Measurements from ENCODE around the gene UBE2O.

UBE2O gene

GRCh38 chr17:76435751-76436150 is 17.2 kb downstream of the UBE2O start:
- no peak overlapping the region for H3K27ac ChIP-seq (ENCODE audit: extremely low read depth, low read depth, low read length)
- CTCF ChIA-PET, result interaction anchor here (0.6 to 2.6 kb wide), 9 partner anchors 13 to 262 kb away, joined by 3 to 15 read pairs (median 4); no protein-coding TSS in a partner anchor
- no peak for TF ChIP-seq ZBTB48 (tag by site-specific recombination; IDR thresholded peaks at IDR 0.05)
- TF ChIP-seq ZNF350 (tag by site-specific recombination; IDR thresholded peaks at IDR 0.05), result no peak
- TF ChIP-seq REST (tag by site-specific recombination; IDR thresholded peaks at IDR 0.05), result no peak
- no peak for TF ChIP-seq ZNF660 (tag by site-specific recombination; IDR thresholded peaks at IDR 0.05)
- no peak for TF ChIP-seq FEZF1 (tag by site-specific recombination; IDR thresholded peaks at IDR 0.05)
- no peak for TF ChIP-seq ZNF341 (tag by site-specific recombination; IDR thresholded peaks at IDR 0.05; ENCODE audit: low read depth)
- TF ChIP-seq ZNF670 (tag by site-specific recombination; IDR thresholded peaks at IDR 0.05; ENCODE audit: low read depth), result no peak
- TF ChIP-seq, protein P1, sequence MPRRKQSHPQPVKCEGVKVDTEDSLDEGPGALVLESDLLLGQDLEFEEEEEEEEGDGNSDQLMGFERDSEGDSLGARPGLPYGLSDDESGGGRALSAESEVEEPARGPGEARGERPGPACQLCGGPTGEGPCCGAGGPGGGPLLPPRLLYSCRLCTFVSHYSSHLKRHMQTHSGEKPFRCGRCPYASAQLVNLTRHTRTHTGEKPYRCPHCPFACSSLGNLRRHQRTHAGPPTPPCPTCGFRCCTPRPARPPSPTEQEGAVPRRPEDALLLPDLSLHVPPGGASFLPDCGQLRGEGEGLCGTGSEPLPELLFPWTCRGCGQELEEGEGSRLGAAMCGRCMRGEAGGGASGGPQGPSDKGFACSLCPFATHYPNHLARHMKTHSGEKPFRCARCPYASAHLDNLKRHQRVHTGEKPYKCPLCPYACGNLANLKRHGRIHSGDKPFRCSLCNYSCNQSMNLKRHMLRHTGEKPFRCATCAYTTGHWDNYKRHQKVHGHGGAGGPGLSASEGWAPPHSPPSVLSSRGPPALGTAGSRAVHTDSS (tag by site-specific recombination; IDR thresholded peaks at IDR 0.05), result no peak
- TF ChIP-seq ZNF621 (tag by site-specific recombination; IDR thresholded peaks at IDR 0.05), result no peak
- no peak for TF ChIP-seq ZNF248 (tag by site-specific recombination; IDR thresholded peaks at IDR 0.05)
- TF ChIP-seq EGR2 (tag by site-specific recombination; IDR thresholded peaks at IDR 0.05; ENCODE audit: low read depth), result no peak
- TF ChIP-seq, protein P2, sequence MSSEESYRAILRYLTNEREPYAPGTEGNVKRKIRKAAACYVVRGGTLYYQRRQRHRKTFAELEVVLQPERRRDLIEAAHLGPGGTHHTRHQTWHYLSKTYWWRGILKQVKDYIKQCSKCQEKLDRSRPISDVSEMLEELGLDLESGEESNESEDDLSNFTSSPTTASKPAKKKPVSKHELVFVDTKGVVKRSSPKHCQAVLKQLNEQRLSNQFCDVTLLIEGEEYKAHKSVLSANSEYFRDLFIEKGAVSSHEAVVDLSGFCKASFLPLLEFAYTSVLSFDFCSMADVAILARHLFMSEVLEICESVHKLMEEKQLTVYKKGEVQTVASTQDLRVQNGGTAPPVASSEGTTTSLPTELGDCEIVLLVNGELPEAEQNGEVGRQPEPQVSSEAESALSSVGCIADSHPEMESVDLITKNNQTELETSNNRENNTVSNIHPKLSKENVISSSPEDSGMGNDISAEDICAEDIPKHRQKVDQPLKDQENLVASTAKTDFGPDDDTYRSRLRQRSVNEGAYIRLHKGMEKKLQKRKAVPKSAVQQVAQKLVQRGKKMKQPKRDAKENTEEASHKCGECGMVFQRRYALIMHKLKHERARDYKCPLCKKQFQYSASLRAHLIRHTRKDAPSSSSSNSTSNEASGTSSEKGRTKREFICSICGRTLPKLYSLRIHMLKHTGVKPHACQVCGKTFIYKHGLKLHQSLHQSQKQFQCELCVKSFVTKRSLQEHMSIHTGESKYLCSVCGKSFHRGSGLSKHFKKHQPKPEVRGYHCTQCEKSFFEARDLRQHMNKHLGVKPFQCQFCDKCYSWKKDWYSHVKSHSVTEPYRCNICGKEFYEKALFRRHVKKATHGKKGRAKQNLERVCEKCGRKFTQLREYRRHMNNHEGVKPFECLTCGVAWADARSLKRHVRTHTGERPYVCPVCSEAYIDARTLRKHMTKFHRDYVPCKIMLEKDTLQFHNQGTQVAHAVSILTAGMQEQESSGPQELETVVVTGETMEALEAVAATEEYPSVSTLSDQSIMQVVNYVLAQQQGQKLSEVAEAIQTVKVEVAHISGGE (tag by site-specific recombination; conservative IDR thresholded peaks at IDR 0.05; ENCODE audit: low read depth), result no peak
- no peak for TF ChIP-seq IKZF3 (tag by site-specific recombination; IDR thresholded peaks at IDR 0.05)
- no peak for TF ChIP-seq BCL11A (tag by site-specific recombination; IDR thresholded peaks at IDR 0.05; ENCODE audit: low read depth)
- peaks cover 0 to 9% of the 10 kb centered on the region in 2 experiments; a peak in 1 of 3 replicates for H3K36me3 ChIP-seq (ENCODE audit: control insufficient read depth in 2 of 2, insufficient read depth in 1 of 2, low read length in 2 of 2)
- POLR2A ChIA-PET, result interaction anchor here (1.1 kb wide), 1 partner anchor 14 kb away, joined by 4 read pairs; no protein-coding TSS in a partner anchor
- no peaks in the 10 kb centered on the region for H3K9me3 ChIP-seq (ENCODE audit: control insufficient read depth, insufficient read depth, low read depth, low read length)
- no peak overlapping the region for H3K4me3 ChIP-seq (ENCODE audit: low read depth, low read length)
- peaks cover 21% of the 10 kb centered on the region for H3K4me1 ChIP-seq (ENCODE audit: control insufficient read depth, insufficient read depth, low read length)

GRCh38 chr17:76434870-76435269 is 18.1 kb downstream of the UBE2O start:
- ChIA-PET CTCF (interaction anchor here (0.6 to 2.6 kb wide), 12 partner anchors 10 to 721 kb away, joined by 3 to 15 read pairs (median 4); no protein-coding TSS in a partner anchor), POLR2A (interaction anchor here (0.6 to 0.7 kb wide), 2 partner anchors 32 to 142 kb away, joined by 3 to 4 read pairs; partner anchors contain the start of gene AANAT)
- Histone ChIP-seq H3K36me3 (ENCODE audit: control insufficient read depth in 2 of 2, insufficient read depth in 1 of 2, low read length in 2 of 2) (peaks cover 0 to 9% of the 10 kb centered on the region in 2 experiments; a peak in 1 of 3 replicates), H3K9me3 (ENCODE audit: control insufficient read depth, insufficient read depth, low read depth, low read length) (no peaks in the 10 kb centered on the region), H3K27ac (ENCODE audit: extremely low read depth, low read depth, low read length) (no peak overlapping the region), H3K4me3 (ENCODE audit: low read depth, low read length) (no peak overlapping the region), H3K4me1 (ENCODE audit: control insufficient read depth, insufficient read depth, low read length) (peaks cover 21% of the 10 kb centered on the region)
- TF ChIP-seq ZNF654 (tag by site-specific recombination; IDR thresholded peaks at IDR 0.05; ENCODE audit: low read depth) (no peak), ZNF585B (tag by site-specific recombination; IDR thresholded peaks at IDR 0.05) (no peak), BCL11B (tag by site-specific recombination; IDR thresholded peaks at IDR 0.05; ENCODE audit: low read depth) (no peak), GLI2 (tag by site-specific recombination; IDR thresholded peaks at IDR 0.05; ENCODE audit: borderline replicate concordance, low read depth) (no peak), KLF7 (tag by site-specific recombination; IDR thresholded peaks at IDR 0.05; ENCODE audit: borderline replicate concordance) (no peak), KLF9 (tag by site-specific recombination; IDR thresholded peaks at IDR 0.05; ENCODE audit: low read depth) (no peak), KLF8 (tag by site-specific recombination; IDR thresholded peaks at IDR 0.05) (no peak)
- TF ChIP-seq, protein P3, sequence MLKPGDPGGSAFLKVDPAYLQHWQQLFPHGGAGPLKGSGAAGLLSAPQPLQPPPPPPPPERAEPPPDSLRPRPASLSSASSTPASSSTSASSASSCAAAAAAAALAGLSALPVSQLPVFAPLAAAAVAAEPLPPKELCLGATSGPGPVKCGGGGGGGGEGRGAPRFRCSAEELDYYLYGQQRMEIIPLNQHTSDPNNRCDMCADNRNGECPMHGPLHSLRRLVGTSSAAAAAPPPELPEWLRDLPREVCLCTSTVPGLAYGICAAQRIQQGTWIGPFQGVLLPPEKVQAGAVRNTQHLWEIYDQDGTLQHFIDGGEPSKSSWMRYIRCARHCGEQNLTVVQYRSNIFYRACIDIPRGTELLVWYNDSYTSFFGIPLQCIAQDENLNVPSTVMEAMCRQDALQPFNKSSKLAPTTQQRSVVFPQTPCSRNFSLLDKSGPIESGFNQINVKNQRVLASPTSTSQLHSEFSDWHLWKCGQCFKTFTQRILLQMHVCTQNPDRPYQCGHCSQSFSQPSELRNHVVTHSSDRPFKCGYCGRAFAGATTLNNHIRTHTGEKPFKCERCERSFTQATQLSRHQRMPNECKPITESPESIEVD (tag by site-specific recombination; IDR thresholded peaks at IDR 0.05), result no peak
